ENCODE measurements around the gene CAMK1D.

CAMK1D gene

DNA sequence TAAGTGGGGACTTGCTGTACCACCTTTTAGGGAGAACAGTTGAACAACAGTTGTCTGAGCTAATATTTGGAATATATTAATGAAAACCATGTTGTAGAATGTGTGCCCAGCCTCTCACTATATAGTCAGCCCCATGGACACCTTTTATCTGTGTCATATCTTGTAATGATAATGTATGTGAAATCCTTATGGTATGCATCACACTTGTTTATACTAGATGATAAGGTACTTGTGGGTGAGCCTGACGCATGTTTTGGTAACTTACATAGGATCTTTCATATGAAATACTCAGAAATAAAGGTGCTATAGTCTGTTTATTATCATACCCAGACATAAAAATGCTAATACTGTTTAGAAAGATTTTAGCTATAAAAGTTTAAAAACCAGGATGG is 32.8 kb downstream of the CAMK1D start (continued):
- TF ChIP-seq ZNF248 (tag by site-specific recombination; IDR thresholded peaks at IDR 0.05): no peak
- TF ChIP-seq ZNF114 (tag by site-specific recombination; IDR thresholded peaks at IDR 0.05): no peak
- TF ChIP-seq ZNF701 (tag by site-specific recombination; IDR thresholded peaks at IDR 0.05): no peak

- H3K4me3 ChIP-seq (ENCODE audit: low read depth, low read length): no peak overlapping the region
- no peak overlapping the region for H3K27ac ChIP-seq (ENCODE audit: extremely low read depth, low read depth, low read length)
- ChIA-PET CTCF (interaction anchor here (0.6 to 1.3 kb wide), 3 partner anchors 8 to 342 kb away, joined by 3 to 4 read pairs (median 3); no protein-coding TSS in a partner anchor), POLR2A (interaction anchor here (1.2 kb wide), 1 partner anchor 13 kb away, joined by 3 read pairs; no protein-coding TSS in a partner anchor)
- no peaks in the 10 kb centered on the region for H3K36me3 ChIP-seq (ENCODE audit: control insufficient read depth in 2 of 2, insufficient read depth in 1 of 2, low read length in 2 of 2)
- H3K9me3 ChIP-seq (ENCODE audit: control insufficient read depth, insufficient read depth, low read depth, low read length): no peaks in the 10 kb centered on the region
- peaks cover 4% of the 10 kb centered on the region; the same call in 1 of the 2 replicates for H3K4me1 ChIP-seq (ENCODE audit: control insufficient read depth, insufficient read depth, low read length)
- TF ChIP-seq ATF2 (tag by site-specific recombination; IDR thresholded peaks at IDR 0.05; ENCODE audit: low read depth) (no peak), GLI2 (tag by site-specific recombination; IDR thresholded peaks at IDR 0.05; ENCODE audit: borderline replicate concordance, low read depth) (no peak), ZFP69B (tag by site-specific recombination; IDR thresholded peaks at IDR 0.05) (no peak), ZNF664 (tag by site-specific recombination; IDR thresholded peaks at IDR 0.05) (peak; percentile 92), ZNF654 (tag by site-specific recombination; IDR thresholded peaks at IDR 0.05; ENCODE audit: low read depth) (no peak)
Measured at GRCh38 chr10:12382956-12383531, 33.7 kb downstream of the CAMK1D start.

DNA sequence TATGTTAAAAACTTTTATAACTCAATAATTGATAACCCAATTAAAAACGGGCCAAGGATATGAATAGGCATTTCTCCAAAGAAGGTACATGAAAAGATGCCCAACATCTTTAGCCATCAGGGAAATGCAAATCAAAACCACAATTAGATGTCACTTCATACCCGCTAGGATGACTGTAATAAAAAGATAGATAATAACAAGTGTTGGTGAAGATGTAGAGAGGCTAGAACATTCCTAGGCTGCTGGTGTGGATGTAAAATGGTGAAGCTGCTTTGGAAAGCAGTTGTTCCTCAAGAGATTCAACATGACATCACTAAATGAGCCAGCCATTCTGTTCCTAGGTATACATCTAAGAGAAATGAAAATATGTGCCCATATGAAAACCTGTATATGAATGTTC is 35.6 kb downstream of the CAMK1D start:
- Histone ChIP-seq H3K9me3 (ENCODE audit: control insufficient read depth, insufficient read depth, low read depth, low read length) (no peaks in the 10 kb centered on the region), H3K27ac (ENCODE audit: extremely low read depth, low read depth, low read length) (no peak overlapping the region), H3K4me1 (ENCODE audit: control insufficient read depth, insufficient read depth, low read length) (peaks cover 7% of the 10 kb centered on the region), H3K36me3 (ENCODE audit: control insufficient read depth in 2 of 2, insufficient read depth in 1 of 2, low read length in 2 of 2) (no peaks in the 10 kb centered on the region), H3K4me3 (ENCODE audit: low read depth, low read length) (no peak overlapping the region)
- TF ChIP-seq TRIM28 (IDR thresholded peaks at IDR 0.05; ENCODE audit: borderline replicate concordance, low read length) (peak; percentile 26; the same call in 1 of the 2 replicates), ZNF629 (tag by site-specific recombination; IDR thresholded peaks at IDR 0.05) (no peak), ZNF184 (tag by site-specific recombination; IDR thresholded peaks at IDR 0.05) (peak; percentile 100)
- ChIA-PET CTCF (no interaction called here), POLR2A (no interaction called here)

- no peaks in the 10 kb centered on the region for H3K9me3 ChIP-seq (ENCODE audit: control insufficient read depth, insufficient read depth, low read depth, low read length)
- no peak overlapping the region for H3K27ac ChIP-seq (ENCODE audit: extremely low read depth, low read depth, low read length)
- ChIA-PET CTCF (interaction anchor here (0.6 to 0.9 kb wide), 2 partner anchors 10 to 461 kb away, joined by 3 read pairs; no protein-coding TSS in a partner anchor), POLR2A (no interaction called here)
- no peak overlapping the region for H3K4me3 ChIP-seq (ENCODE audit: low read depth, low read length)
- peaks cover 6% of the 10 kb centered on the region for H3K4me1 ChIP-seq (ENCODE audit: control insufficient read depth, insufficient read depth, low read length)
- no peaks in the 10 kb centered on the region for H3K36me3 ChIP-seq (ENCODE audit: control insufficient read depth in 2 of 2, insufficient read depth in 1 of 2, low read length in 2 of 2)
- TF ChIP-seq ZNF571 (tag by site-specific recombination; IDR thresholded peaks at IDR 0.05): no peak
- TF ChIP-seq, protein P1, sequence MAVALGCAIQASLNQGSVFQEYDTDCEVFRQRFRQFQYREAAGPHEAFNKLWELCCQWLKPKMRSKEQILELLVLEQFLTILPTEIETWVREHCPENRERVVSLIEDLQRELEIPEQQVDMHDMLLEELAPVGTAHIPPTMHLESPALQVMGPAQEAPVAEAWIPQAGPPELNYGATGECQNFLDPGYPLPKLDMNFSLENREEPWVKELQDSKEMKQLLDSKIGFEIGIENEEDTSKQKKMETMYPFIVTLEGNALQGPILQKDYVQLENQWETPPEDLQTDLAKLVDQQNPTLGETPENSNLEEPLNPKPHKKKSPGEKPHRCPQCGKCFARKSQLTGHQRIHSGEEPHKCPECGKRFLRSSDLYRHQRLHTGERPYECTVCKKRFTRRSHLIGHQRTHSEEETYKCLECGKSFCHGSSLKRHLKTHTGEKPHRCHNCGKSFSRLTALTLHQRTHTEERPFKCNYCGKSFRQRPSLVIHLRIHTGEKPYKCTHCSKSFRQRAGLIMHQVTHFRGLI (tag by site-specific recombination; IDR thresholded peaks at IDR 0.05): no peak
- peak; percentile 19; the same call in 1 of the 2 replicates for TF ChIP-seq EGR2 (tag by site-specific recombination; IDR thresholded peaks at IDR 0.05; ENCODE audit: low read depth)
- peak; percentile 44 for TF ChIP-seq ZFHX2 (tag by site-specific recombination; conservative IDR thresholded peaks at IDR 0.05)
- TF ChIP-seq, protein P2, sequence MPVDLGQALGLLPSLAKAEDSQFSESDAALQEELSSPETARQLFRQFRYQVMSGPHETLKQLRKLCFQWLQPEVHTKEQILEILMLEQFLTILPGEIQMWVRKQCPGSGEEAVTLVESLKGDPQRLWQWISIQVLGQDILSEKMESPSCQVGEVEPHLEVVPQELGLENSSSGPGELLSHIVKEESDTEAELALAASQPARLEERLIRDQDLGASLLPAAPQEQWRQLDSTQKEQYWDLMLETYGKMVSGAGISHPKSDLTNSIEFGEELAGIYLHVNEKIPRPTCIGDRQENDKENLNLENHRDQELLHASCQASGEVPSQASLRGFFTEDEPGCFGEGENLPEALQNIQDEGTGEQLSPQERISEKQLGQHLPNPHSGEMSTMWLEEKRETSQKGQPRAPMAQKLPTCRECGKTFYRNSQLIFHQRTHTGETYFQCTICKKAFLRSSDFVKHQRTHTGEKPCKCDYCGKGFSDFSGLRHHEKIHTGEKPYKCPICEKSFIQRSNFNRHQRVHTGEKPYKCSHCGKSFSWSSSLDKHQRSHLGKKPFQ (tag by site-specific recombination; IDR thresholded peaks at IDR 0.05): no peak
- no peak for TF ChIP-seq ZNF555 (tag by site-specific recombination; conservative IDR thresholded peaks at IDR 0.05)
- TF ChIP-seq KLF10 (tag by site-specific recombination; IDR thresholded peaks at IDR 0.05): no peak
- TF ChIP-seq ZFP69B (tag by site-specific recombination; IDR thresholded peaks at IDR 0.05): no peak
- no peak for TF ChIP-seq ATF2 (tag by site-specific recombination; IDR thresholded peaks at IDR 0.05; ENCODE audit: low read depth)
- TF ChIP-seq ZNF146 (tag by site-specific recombination; IDR thresholded peaks at IDR 0.05): no peak
- TF ChIP-seq HOXC10 (CRISPR knock-in tag; IDR thresholded peaks at IDR 0.05): no peak
- no peak for TF ChIP-seq KLF16 (tag by site-specific recombination; IDR thresholded peaks at IDR 0.05)
- no peak for TF ChIP-seq ZNF324 (tag by site-specific recombination; IDR thresholded peaks at IDR 0.05)
- TF ChIP-seq YY2 (tag by site-specific recombination; IDR thresholded peaks at IDR 0.05): no peak
- peak; percentile 42; the same call in 1 of the 2 replicates for TF ChIP-seq ZNF664 (tag by site-specific recombination; IDR thresholded peaks at IDR 0.05)
- TF ChIP-seq ZNF747 (tag by site-specific recombination; IDR thresholded peaks at IDR 0.05): no peak
Measured at GRCh38 chr10:12387561-12388210, 38.3 kb downstream of the CAMK1D start.

Measured in HEK293 (cell line).